Chondrocyte (in vitro differentiated cells): ENCODE data around the gene IRF2BPL. TPM values are rescaled to one million over a fixed set of nuclear protein-coding genes. Genes with fewer than 3 reads are reported as not detected.

Experiments used
- DNase-seq: peaks from one replicate; pipeline ENCODE4 v3.0.0; 2021; ENCODE audit warnings: mixed read lengths, low spot score
- H3K27ac Mint-ChIP-seq: one replicate; pipeline ENCODE4 v1.8.0; 2021; ENCODE audit warnings: mild to moderate bottlenecking, moderate library complexity, mixed read lengths; ENCODE audit not compliant: unreplicated experiment
- H3K27me3 Mint-ChIP-seq: 2 replicates; pipeline ENCODE4 v1.8.0; 2021; ENCODE audit warnings: low read depth, mixed read lengths
- H3K36me3 Mint-ChIP-seq: 2 replicates; pipeline ENCODE4 v1.8.0; 2021; ENCODE audit warnings: low read depth, mixed read lengths
- H3K4me1 Mint-ChIP-seq: 2 replicates; pipeline ENCODE4 v1.8.0; 2021; ENCODE audit warnings: low read depth, mild to moderate bottlenecking, mixed read lengths
- H3K4me3 Mint-ChIP-seq: one replicate; pipeline ENCODE4 v1.8.0; 2021; ENCODE audit warnings: mild to moderate bottlenecking, moderate library complexity, mixed read lengths; ENCODE audit not compliant: unreplicated experiment
- H3K9me3 Mint-ChIP-seq: 2 replicates; pipeline ENCODE4 v1.8.0; 2021; ENCODE audit warnings: low read depth, mixed read lengths
- total RNA-seq: library from RNA; stranded (reverse); gene quantifications from 3 replicates; pipeline ENCODE4 v1.2.1, GENCODE V29; 2021
- TF ChIP-seq, protein P1 (sequence below): fragments of 200-600 bp; sonication (generic); IDR thresholded peaks from 2 replicates; pipeline ENCODE4 v1.5.0; 2021; ENCODE audit warnings: antibody characterized with exemption, mild to moderate bottlenecking, moderate library complexity

The IRF2BPL gene
- total RNA-seq, 1 donor from 2014 or later, result 56.0 TPM

- Mint-ChIP-seq H3K27ac (peak overlapping the region; percentile 100), H3K4me1 (peaks cover 88% of the 10 kb centered on the region), H3K27me3 (no peaks in the 10 kb centered on the region), H3K36me3 (no peaks in the 10 kb centered on the region), H3K9me3 (no peaks in the 10 kb centered on the region), H3K4me3 (peak overlapping the region; percentile 47)
- TF ChIP-seq, protein P1, sequence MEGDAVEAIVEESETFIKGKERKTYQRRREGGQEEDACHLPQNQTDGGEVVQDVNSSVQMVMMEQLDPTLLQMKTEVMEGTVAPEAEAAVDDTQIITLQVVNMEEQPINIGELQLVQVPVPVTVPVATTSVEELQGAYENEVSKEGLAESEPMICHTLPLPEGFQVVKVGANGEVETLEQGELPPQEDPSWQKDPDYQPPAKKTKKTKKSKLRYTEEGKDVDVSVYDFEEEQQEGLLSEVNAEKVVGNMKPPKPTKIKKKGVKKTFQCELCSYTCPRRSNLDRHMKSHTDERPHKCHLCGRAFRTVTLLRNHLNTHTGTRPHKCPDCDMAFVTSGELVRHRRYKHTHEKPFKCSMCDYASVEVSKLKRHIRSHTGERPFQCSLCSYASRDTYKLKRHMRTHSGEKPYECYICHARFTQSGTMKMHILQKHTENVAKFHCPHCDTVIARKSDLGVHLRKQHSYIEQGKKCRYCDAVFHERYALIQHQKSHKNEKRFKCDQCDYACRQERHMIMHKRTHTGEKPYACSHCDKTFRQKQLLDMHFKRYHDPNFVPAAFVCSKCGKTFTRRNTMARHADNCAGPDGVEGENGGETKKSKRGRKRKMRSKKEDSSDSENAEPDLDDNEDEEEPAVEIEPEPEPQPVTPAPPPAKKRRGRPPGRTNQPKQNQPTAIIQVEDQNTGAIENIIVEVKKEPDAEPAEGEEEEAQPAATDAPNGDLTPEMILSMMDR, result no peak
- DNase-seq, result no peak
Measured at GRCh38 chr14:77040059-77040740, 11.7 kb upstream of the IRF2BPL start.

GRCh38 chr14:77039285-77040058 is 11.0 kb upstream of the IRF2BPL start:
- Mint-ChIP-seq H3K36me3 (no peaks in the 10 kb centered on the region), H3K4me1 (peaks cover 84% of the 10 kb centered on the region), H3K27ac (peak overlapping the region; percentile 100), H3K9me3 (no peaks in the 10 kb centered on the region), H3K4me3 (peak overlapping the region; percentile 47), H3K27me3 (no peaks in the 10 kb centered on the region)
- TF ChIP-seq, protein P1, result no peak
- DNase-seq, result no peak

DNA sequence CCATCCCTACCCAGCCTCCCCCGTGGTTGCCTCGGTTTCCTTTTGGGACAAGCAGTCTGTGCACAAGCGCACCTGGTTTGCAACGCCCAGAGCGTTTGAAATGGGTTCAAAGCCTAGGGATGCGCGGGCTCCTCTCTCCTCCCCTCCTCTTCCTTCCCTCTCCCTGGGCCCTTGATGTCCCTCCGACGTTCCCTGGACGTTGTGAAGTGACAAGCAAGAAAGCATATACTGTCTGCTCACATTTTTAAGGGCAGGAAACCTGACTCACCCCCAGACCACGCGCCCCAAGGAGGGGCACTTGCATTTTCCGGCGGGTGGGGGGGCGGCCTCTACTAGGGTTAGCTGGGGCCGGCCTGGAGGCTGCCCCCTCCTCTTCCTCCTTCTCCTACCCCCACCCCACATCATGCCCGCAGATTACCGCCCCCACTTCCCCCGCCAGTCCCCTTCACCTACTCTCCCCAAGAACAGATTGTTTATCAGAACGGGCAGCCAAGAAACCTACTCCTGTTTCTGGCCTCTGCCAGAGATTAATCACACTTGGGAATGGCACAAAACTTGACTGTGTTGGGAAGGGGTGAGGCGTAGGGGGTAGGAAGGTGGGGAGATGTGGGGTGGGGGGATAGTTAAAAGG is 9.5 kb upstream of the IRF2BPL start:
- peaks cover 82% of the 10 kb centered on the region for H3K4me1 Mint-ChIP-seq
- TF ChIP-seq, protein P1, result no peak
- no peaks in the 10 kb centered on the region for H3K36me3 Mint-ChIP-seq
- no peaks in the 10 kb centered on the region for H3K9me3 Mint-ChIP-seq
- DNase-seq, result no peak
- H3K27ac Mint-ChIP-seq, result peak overlapping the region; percentile 100
- no peaks in the 10 kb centered on the region for H3K27me3 Mint-ChIP-seq
- H3K4me3 Mint-ChIP-seq, result no peak overlapping the region

- TF ChIP-seq, protein P1, result no peak
- H3K9me3 Mint-ChIP-seq, result no peaks in the 10 kb centered on the region
- no peak for DNase-seq
- H3K27ac Mint-ChIP-seq, result peak overlapping the region; percentile 100
- H3K4me1 Mint-ChIP-seq, result peaks cover 82% of the 10 kb centered on the region
- no peaks in the 10 kb centered on the region for H3K36me3 Mint-ChIP-seq
- no peaks in the 10 kb centered on the region for H3K27me3 Mint-ChIP-seq
- H3K4me3 Mint-ChIP-seq, result no peak overlapping the region
Measured at GRCh38 chr14:77037215-77037937, 8.9 kb upstream of the IRF2BPL start.
